Measurements from ENCODE around the gene KLF7.

GRCh38 chr2:207044379-207045362 lies 121.1 kb downstream of the KLF7 start:
- TF ChIP-seq GABPA (tag; conservative IDR thresholded peaks at IDR 0.05; ENCODE audit: low read depth) (no peak), TEAD4 (IDR thresholded peaks at IDR 0.05; ENCODE audit: low read length) (no peak), TEAD4 (CRISPR knock-in tag; IDR thresholded peaks at IDR 0.05; ENCODE audit: borderline replicate concordance) (no peak), RNF219 (CRISPR knock-in tag; IDR thresholded peaks at IDR 0.05) (no peak), CTCF (IDR thresholded peaks at IDR 0.05 in 2 of 3, conservative IDR thresholded peaks at IDR 0.05 in 1 of 3; ENCODE audit: insufficient read depth in 2 of 3, low read depth in 1 of 3, low read length in 3 of 3) (no peak), SMAD1 (IDR thresholded peaks at IDR 0.05; ENCODE audit: low read depth, low read length, partially characterized antibody) (no peak), GATAD2A (IDR thresholded peaks at IDR 0.05) (no peak), POLR2AphosphoS5 (IDR thresholded peaks at IDR 0.05; ENCODE audit: control insufficient read depth, insufficient read depth, low read depth, low read length) (no peak), ZC3H11A (IDR thresholded peaks at IDR 0.05; ENCODE audit: low read depth, low read length) (no peak), TSC22D4 (tag; IDR thresholded peaks at IDR 0.05) (no peak)
